ENCODE data around the gene SUFU.
A peak's percentile ranks its signal among the peaks of the same experiment; 100 is the strongest.

The SUFU gene

GRCh38 chr10:102509387-102509786 is 5.6 kb downstream of the SUFU start:
- H3K27ac ChIP-seq: 0 out of 2 replicates have a peak overlapping the region, but pooled peaks have one; percentile 37

DNA sequence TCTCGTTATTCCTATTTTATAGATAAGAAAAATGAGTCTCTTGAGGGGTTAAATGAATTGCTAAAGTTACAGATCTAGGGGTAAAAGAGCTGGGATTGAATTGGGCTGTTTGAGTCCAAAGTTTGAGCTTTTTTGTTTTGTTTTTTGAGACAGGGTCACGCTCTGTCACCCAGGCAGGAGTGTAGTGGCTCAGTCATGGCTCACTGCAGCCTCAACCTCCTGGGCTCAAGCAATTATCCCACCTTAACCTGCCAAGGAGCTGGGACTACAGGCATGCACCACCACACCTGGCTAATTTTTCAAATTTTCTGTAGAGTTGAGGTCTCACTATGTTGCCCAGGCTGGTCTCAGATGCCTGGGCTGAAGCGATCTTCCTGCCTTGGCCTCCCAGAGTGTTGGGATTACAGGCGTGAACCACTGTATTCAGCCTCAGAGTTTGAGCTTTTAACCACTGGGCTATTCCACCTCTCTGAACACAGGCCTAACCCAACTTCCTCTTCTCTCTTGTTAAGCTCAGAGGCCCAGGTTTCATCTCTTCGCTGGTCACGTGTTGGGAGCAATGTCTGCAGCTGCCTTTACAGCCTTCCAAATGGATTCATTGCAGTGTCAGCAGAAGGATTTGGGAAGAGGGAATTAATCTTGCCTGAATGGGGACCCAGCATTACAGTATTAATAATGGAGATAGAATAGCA is 8.0 kb downstream of the SUFU start:
- no peak for DNase-seq (ENCODE audit: low spot score)
- ChIA-PET CTCF (no interaction called here), POLR2A (ENCODE audit: low non-redundant PET) (no interaction called here)
- TF ChIP-seq, protein P1, sequence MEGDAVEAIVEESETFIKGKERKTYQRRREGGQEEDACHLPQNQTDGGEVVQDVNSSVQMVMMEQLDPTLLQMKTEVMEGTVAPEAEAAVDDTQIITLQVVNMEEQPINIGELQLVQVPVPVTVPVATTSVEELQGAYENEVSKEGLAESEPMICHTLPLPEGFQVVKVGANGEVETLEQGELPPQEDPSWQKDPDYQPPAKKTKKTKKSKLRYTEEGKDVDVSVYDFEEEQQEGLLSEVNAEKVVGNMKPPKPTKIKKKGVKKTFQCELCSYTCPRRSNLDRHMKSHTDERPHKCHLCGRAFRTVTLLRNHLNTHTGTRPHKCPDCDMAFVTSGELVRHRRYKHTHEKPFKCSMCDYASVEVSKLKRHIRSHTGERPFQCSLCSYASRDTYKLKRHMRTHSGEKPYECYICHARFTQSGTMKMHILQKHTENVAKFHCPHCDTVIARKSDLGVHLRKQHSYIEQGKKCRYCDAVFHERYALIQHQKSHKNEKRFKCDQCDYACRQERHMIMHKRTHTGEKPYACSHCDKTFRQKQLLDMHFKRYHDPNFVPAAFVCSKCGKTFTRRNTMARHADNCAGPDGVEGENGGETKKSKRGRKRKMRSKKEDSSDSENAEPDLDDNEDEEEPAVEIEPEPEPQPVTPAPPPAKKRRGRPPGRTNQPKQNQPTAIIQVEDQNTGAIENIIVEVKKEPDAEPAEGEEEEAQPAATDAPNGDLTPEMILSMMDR (conservative IDR thresholded peaks at IDR 0.05; ENCODE audit: low read depth): no peak
- peak overlapping the region; percentile 20; the same call in 1 of the 2 replicates for H3K27ac ChIP-seq

More at GRCh38 chr10:102509387-102509786, 5.6 kb downstream of the SUFU start:
- POLR2A ChIA-PET (ENCODE audit: low non-redundant PET): interaction anchor here (0.6 kb wide), 1 partner anchor 303 kb away, joined by 3 read pairs; no protein-coding TSS in a partner anchor
- TF ChIP-seq, protein P1 (conservative IDR thresholded peaks at IDR 0.05; ENCODE audit: low read depth): no peak
- CTCF ChIA-PET: interaction anchor here (0.6 to 3.6 kb wide), 3 partner anchors 39 to 1931 kb away, joined by 3 to 19 read pairs (median 5); no protein-coding TSS in a partner anchor
- peak; percentile 44 for DNase-seq (ENCODE audit: low spot score)

GRCh38 chr10:102514487-102515311 is 10.9 kb downstream of the SUFU start:
- ChIA-PET CTCF (interaction anchor here (0.6 kb wide), 1 partner anchor 58 kb away, joined by 4 read pairs; no protein-coding TSS in a partner anchor), POLR2A (ENCODE audit: low non-redundant PET) (no interaction called here)
- TF ChIP-seq, protein P1 (conservative IDR thresholded peaks at IDR 0.05; ENCODE audit: low read depth): no peak
- H3K27ac ChIP-seq: no peak overlapping the region
- no peak for DNase-seq (ENCODE audit: low spot score)

DNA sequence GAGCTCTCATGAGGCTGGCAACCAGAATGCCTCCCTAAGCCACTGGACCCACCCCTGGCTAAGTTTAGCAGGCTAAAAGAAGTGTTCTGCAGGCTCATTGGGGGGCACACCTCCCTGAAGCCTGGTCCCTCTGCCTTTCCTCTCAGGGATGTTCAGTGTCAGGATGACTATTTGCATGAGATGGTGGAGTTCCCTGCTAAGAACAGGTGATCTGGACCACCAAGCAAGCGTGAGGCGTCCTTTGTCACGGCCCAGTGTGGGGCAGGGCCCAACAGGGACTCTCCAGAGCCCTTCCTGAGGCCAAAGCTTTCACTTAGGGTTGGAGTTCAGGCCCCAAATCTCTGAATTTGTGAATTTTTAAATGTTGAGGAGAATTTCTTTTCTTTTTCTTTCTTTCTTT is 12.0 kb downstream of the SUFU start:
- TF ChIP-seq, protein P1 (conservative IDR thresholded peaks at IDR 0.05; ENCODE audit: low read depth): no peak
- ChIA-PET CTCF (no interaction called here), POLR2A (ENCODE audit: low non-redundant PET) (no interaction called here)
- H3K27ac ChIP-seq: no peak overlapping the region
- no peak for DNase-seq (ENCODE audit: low spot score)

- H3K27ac ChIP-seq: no peak overlapping the region
- ChIA-PET CTCF (interaction anchor here (1.2 to 1.6 kb wide), 2 partner anchors 14 to 65 kb away, joined by 3 read pairs; partner anchors contain the start of gene SUFU), POLR2A (ENCODE audit: low non-redundant PET) (no interaction called here)
- TF ChIP-seq, protein P1 (conservative IDR thresholded peaks at IDR 0.05; ENCODE audit: low read depth): no peak
- no peak for DNase-seq (ENCODE audit: low spot score)
Observed at GRCh38 chr10:102517553-102517952, 13.8 kb downstream of the SUFU start.

DNA sequence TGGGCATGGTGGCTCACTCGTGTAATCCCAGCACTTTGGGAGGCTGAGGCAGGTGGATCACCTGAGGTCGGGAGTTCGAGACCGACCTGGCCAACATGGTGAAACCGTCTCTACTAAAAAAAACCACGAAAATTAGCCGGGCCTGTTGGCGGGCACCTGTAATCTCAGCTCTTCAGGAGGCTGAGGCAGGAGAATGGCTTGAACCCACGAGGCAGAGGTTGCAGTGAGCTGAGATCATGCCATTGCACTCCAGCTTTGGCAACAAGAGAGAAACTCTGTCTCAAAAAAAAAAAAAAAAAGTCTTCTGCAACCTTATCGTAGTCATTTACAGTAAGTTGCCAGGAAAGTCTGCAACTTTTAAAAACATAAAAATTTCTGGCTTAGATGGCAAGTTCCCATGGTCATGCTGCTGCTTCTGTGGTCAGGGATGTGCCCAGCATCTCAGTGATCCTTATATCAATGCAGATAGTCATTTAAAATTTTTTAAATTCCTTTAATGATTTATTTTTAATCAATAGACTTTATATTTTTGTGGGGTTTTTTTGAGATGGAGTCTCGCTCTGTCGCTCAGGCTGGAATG is 15.6 kb downstream of the SUFU start:
- no peak for DNase-seq (ENCODE audit: low spot score)
- CTCF ChIA-PET: no interaction called here
- no peak overlapping the region for H3K27ac ChIP-seq
- POLR2A ChIA-PET (ENCODE audit: low non-redundant PET): no interaction called here
- TF ChIP-seq, protein P1 (conservative IDR thresholded peaks at IDR 0.05; ENCODE audit: low read depth): no peak
